GM12878 (cell line): ENCODE results near the gene ARHGAP1.

Source experiments
- CHD2 ChIP-seq: IDR thresholded peaks from 2 replicates; pipeline ENCODE4 v1.6.1; 2011; ENCODE audit warnings: low read depth, low read length, improper control_type of control experiment, borderline replicate concordance
- GABPA ChIP-seq: IDR thresholded peaks from 2 replicates; pipeline ENCODE4 v1.6.1; 2014; ENCODE audit warnings: antibody characterized with exemption, low read depth, mild to moderate bottlenecking, inconsistent platforms
- NRF1 ChIP-seq: conservative IDR thresholded peaks from 2 replicates; pipeline ENCODE4 v1.6.1; 2011; ENCODE audit warnings: mild to moderate bottlenecking, low read depth, low read length, improper control_type of control experiment
- PAX5 ChIP-seq: IDR thresholded peaks from 2 replicates; pipeline ENCODE4 v1.6.1; 2011; ENCODE audit warnings: low read depth, low read length, borderline replicate concordance
- POLR2A ChIP-seq: IDR thresholded peaks from 2 replicates; pipeline ENCODE4 v1.6.1; 2011; ENCODE audit warnings: low read depth, mild to moderate bottlenecking, low read length
- POLR2AphosphoS5 ChIP-seq: IDR thresholded peaks from 2 replicates; pipeline ENCODE4 v1.6.1; 2011; ENCODE audit warnings: mild to moderate bottlenecking, low read length, inconsistent platforms
- RBBP5 ChIP-seq: fragments of 200-600 bp; sonication (generic); conservative IDR thresholded peaks from 2 replicates; pipeline ENCODE4 v1.6.1; 2016
- SUPT20H ChIP-seq: IDR thresholded peaks from 2 replicates; pipeline ENCODE4 v1.6.1; 2011; ENCODE audit warnings: low read depth, mild to moderate bottlenecking, low read length, moderate library complexity, borderline replicate concordance; ENCODE audit not compliant: control insufficient read depth
- TF ChIP-seq, protein P1 (sequence below): IDR thresholded peaks from 2 replicates; pipeline ENCODE4 v1.6.1; 2012; ENCODE audit warnings: low read depth, low read length, improper control_type of control experiment
- TF ChIP-seq, protein P2 (sequence below): IDR thresholded peaks from 2 replicates; pipeline ENCODE4 v1.6.1; 2012; ENCODE audit warnings: mild to moderate bottlenecking, low read depth, low read length
- TF ChIP-seq, protein P3 (sequence below), 3 experiments: IDR thresholded peaks in 2 of 3; conservative IDR thresholded peaks in 1 of 3; 2 replicates each; pipeline ENCODE4 v1.5.1; 2011; ENCODE audit warnings: low read depth in 3 of 3, low read length in 3 of 3, mild to moderate bottlenecking in 3 of 3, control low read depth in 2 of 3, moderate library complexity in 2 of 3, inconsistent platforms in 1 of 3, mixed read lengths in 1 of 3; ENCODE audit not compliant: control insufficient read depth in 2 of 3, insufficient read depth in 1 of 3; ENCODE audit errors: extremely low read depth in 1 of 3

DNA sequence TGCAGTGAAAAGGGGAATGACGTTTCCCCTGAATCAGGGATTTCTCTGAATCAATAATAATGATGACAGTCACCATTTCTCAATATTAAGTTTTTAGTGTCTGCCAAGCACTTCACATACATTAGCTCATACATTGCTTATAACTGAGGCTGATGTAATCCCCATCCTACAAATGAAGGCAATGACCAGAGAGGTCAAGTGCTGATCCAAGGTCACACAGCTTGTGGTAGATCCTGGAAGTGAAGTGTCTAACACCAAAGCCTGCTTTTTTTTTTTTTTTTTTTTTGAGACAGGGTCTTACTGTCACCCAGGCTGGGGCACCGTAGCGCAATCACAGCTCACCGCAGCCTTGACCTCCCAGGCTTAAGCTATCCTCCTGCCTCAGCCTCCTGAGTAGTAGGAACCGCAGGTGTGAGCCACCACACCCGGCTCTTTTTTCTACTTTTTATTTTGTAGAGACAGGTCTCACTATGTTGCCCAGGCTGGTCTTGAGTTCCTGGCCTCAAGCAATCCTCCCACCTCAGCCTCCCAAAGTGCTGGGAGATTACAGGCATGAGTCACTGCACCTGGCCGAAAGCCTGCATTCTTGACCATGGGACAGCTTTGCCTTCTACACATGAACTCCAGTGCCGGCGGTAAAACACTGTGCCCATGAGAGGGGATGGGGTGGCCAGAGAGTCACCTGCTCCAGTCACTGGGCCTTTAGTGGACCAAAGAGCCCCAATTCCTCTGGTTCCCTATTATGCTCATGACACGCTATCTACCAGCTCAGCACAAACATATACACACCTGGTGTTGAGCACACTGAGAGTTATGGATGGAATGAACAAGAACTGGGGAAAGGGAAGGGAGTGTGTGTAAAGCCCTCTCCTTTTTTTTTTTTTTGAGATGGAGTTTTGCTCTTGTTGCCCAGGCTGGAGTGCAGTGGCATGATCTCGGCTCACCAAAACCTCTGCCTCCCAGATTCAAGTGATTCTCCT lies 17.4 kb downstream of the ARHGAP1 start:
- no peak for TF ChIP-seq CHD2
- TF ChIP-seq, protein P1, sequence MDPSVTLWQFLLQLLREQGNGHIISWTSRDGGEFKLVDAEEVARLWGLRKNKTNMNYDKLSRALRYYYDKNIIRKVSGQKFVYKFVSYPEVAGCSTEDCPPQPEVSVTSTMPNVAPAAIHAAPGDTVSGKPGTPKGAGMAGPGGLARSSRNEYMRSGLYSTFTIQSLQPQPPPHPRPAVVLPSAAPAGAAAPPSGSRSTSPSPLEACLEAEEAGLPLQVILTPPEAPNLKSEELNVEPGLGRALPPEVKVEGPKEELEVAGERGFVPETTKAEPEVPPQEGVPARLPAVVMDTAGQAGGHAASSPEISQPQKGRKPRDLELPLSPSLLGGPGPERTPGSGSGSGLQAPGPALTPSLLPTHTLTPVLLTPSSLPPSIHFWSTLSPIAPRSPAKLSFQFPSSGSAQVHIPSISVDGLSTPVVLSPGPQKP = no peak
- TF ChIP-seq GABPA = no peak
- TF ChIP-seq POLR2A = no peak
- TF ChIP-seq, protein P2, sequence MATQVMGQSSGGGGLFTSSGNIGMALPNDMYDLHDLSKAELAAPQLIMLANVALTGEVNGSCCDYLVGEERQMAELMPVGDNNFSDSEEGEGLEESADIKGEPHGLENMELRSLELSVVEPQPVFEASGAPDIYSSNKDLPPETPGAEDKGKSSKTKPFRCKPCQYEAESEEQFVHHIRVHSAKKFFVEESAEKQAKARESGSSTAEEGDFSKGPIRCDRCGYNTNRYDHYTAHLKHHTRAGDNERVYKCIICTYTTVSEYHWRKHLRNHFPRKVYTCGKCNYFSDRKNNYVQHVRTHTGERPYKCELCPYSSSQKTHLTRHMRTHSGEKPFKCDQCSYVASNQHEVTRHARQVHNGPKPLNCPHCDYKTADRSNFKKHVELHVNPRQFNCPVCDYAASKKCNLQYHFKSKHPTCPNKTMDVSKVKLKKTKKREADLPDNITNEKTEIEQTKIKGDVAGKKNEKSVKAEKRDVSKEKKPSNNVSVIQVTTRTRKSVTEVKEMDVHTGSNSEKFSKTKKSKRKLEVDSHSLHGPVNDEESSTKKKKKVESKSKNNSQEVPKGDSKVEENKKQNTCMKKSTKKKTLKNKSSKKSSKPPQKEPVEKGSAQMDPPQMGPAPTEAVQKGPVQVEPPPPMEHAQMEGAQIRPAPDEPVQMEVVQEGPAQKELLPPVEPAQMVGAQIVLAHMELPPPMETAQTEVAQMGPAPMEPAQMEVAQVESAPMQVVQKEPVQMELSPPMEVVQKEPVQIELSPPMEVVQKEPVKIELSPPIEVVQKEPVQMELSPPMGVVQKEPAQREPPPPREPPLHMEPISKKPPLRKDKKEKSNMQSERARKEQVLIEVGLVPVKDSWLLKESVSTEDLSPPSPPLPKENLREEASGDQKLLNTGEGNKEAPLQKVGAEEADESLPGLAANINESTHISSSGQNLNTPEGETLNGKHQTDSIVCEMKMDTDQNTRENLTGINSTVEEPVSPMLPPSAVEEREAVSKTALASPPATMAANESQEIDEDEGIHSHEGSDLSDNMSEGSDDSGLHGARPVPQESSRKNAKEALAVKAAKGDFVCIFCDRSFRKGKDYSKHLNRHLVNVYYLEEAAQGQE = no peak
- no peak for TF ChIP-seq SUPT20H
- no peak for TF ChIP-seq POLR2AphosphoS5
- no peak for TF ChIP-seq NRF1
- TF ChIP-seq RBBP5 = no peak
- TF ChIP-seq, protein P3, sequence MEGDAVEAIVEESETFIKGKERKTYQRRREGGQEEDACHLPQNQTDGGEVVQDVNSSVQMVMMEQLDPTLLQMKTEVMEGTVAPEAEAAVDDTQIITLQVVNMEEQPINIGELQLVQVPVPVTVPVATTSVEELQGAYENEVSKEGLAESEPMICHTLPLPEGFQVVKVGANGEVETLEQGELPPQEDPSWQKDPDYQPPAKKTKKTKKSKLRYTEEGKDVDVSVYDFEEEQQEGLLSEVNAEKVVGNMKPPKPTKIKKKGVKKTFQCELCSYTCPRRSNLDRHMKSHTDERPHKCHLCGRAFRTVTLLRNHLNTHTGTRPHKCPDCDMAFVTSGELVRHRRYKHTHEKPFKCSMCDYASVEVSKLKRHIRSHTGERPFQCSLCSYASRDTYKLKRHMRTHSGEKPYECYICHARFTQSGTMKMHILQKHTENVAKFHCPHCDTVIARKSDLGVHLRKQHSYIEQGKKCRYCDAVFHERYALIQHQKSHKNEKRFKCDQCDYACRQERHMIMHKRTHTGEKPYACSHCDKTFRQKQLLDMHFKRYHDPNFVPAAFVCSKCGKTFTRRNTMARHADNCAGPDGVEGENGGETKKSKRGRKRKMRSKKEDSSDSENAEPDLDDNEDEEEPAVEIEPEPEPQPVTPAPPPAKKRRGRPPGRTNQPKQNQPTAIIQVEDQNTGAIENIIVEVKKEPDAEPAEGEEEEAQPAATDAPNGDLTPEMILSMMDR (IDR thresholded peaks at IDR 0.05 in 2 of 3, conservative IDR thresholded peaks at IDR 0.05 in 1 of 3; ENCODE audit: control insufficient read depth in 2 of 3, extremely low read depth in 1 of 3, insufficient read depth in 1 of 3, low read depth in 3 of 3, low read length in 3 of 3) = no peak
- TF ChIP-seq PAX5 = no peak
